ENCODE measurements around the gene SH3RF1.
"Not testable (repeated sequence)": the region's sequence is repeated elsewhere in the genome, so short reads cannot be mapped to it uniquely, and the experiment has no call there.

SH3RF1 gene

GRCh38 chr4:169270810-169271691 is at the start of gene SH3RF1:
Gene SH3RF1, minus strand, starts transcription at chr4:169270956. Its CDS starts 1,744 bp downstream, at chr4:169269212.
- peak; percentile 18 to 27 for DNase-seq (ENCODE audit: low read depth in 2 of 2)

- DNase-seq (ENCODE audit: low read depth in 2 of 2): no peak
Measured at GRCh38 chr4:169315530-169316343, 45.0 kb upstream of the SH3RF1 start.

- no peak for DNase-seq (ENCODE audit: low read depth in 2 of 2)
Measured at GRCh38 chr4:169314906-169315305, 44.1 kb upstream of the SH3RF1 start.

- no peak for DNase-seq (ENCODE audit: low read depth in 2 of 2)
Measured at GRCh38 chr4:169313732-169314131, 43.0 kb upstream of the SH3RF1 start.

- no peak for DNase-seq (ENCODE audit: low read depth in 2 of 2)
Measured at GRCh38 chr4:169312690-169313422, 42.1 kb upstream of the SH3RF1 start.

- no peak for DNase-seq (ENCODE audit: low read depth in 2 of 2)
Measured at GRCh38 chr4:169311643-169312365, 41.0 kb upstream of the SH3RF1 start.

- DNase-seq (ENCODE audit: low read depth in 2 of 2): no peak
Measured at GRCh38 chr4:169309326-169309967, 38.7 kb upstream of the SH3RF1 start.

GRCh38 chr4:169307576-169307975 is 36.8 kb upstream of the SH3RF1 start:
- DNase-seq (ENCODE audit: low read depth in 2 of 2): no peak

- no peak for DNase-seq (ENCODE audit: low read depth in 2 of 2)
Measured at GRCh38 chr4:169305651-169306050, 34.9 kb upstream of the SH3RF1 start.

- no peak for DNase-seq (ENCODE audit: low read depth in 2 of 2)
Measured at GRCh38 chr4:169305173-169305572, 34.4 kb upstream of the SH3RF1 start.

GRCh38 chr4:169295822-169296221 is 25.1 kb upstream of the SH3RF1 start:
- no peak for DNase-seq (ENCODE audit: low read depth in 2 of 2)

- DNase-seq (ENCODE audit: low read depth in 2 of 2): no peak
Measured at GRCh38 chr4:169293343-169294176, 22.8 kb upstream of the SH3RF1 start.

- not testable (repeated sequence) for DNase-seq (ENCODE audit: low read depth in 2 of 2)
Measured at GRCh38 chr4:169287983-169288382, 17.2 kb upstream of the SH3RF1 start.

- no peak for DNase-seq (ENCODE audit: low read depth in 2 of 2)
Measured at GRCh38 chr4:169286562-169287301, 16.0 kb upstream of the SH3RF1 start.

GRCh38 chr4:169283114-169283509 is 12.4 kb upstream of the SH3RF1 start:
- DNase-seq (ENCODE audit: low read depth in 2 of 2): no peak

- no peak for DNase-seq (ENCODE audit: low read depth in 2 of 2)
Measured at GRCh38 chr4:169282429-169283113, 11.8 kb upstream of the SH3RF1 start.

GRCh38 chr4:169279108-169279507 is 8.4 kb upstream of the SH3RF1 start:
- DNase-seq (ENCODE audit: low read depth in 2 of 2): no peak

GRCh38 chr4:169278624-169279023 is 7.9 kb upstream of the SH3RF1 start:
- DNase-seq (ENCODE audit: low read depth in 2 of 2): no peak

- not testable (repeated sequence) for DNase-seq (ENCODE audit: low read depth in 2 of 2)
Measured at GRCh38 chr4:169277838-169278237, 7.1 kb upstream of the SH3RF1 start.
